Measurements from ENCODE around the gene CAMTA1.

CAMTA1 gene

DNA sequence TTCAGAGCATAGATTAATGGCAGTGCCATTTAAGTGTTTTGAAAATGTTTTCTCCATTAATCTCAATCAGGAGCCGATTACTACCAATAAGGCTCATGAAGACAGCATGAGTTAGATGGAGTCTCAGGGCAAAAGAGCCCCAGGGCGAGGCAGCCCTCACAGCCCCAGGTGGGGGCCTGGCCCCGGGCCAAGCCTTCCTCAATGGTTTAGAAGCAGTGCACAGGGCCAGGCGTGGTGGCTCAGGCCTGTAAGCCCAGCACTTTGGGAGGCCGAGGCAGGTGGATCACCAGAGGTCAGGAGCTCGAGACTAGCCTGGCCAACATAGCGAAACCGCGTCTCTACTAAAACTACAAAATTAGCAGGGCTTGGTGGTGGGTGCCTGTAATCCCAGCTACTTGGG lies 637.7 kb downstream of the CAMTA1 start:
- Histone ChIP-seq H2AFZ (ENCODE audit: insufficient read depth, low read length, poor library complexity) (no peak overlapping the region), H3K27ac (ENCODE audit: low read depth, low read length) (no peak overlapping the region), H3K79me1 (ENCODE audit: low read length) (no peaks in the 10 kb centered on the region), H3K36me3 (ENCODE audit: control insufficient read depth in 1 of 2, insufficient read depth in 2 of 2, low read length in 2 of 2) (no peaks in the 10 kb centered on the region), H3K4ac (ENCODE audit: low read depth, low read length) (no peak overlapping the region), H4K91ac (ENCODE audit: low read depth, low read length) (no peak overlapping the region), H3K23ac (ENCODE audit: low read length) (no peak overlapping the region), H3K4me3 (ENCODE audit: low read depth, low read length) (no peak overlapping the region), H4K8ac (ENCODE audit: low read depth, low read length) (no peak overlapping the region), H3K9me3 (ENCODE audit: insufficient read depth, low read depth, low read length) (peaks cover 6% of the 10 kb centered on the region), H4K12ac (ENCODE audit: low read depth, low read length) (no peak overlapping the region), H3K9ac (ENCODE audit: low read length) (no peak overlapping the region), H3K18ac (ENCODE audit: low read length) (no peak overlapping the region), H3K79me2 (ENCODE audit: control insufficient read depth, insufficient read depth, low read length, poor library complexity) (no peaks in the 10 kb centered on the region), H3K4me2 (ENCODE audit: low read length) (no peak overlapping the region), H2BK120ac (ENCODE audit: insufficient read depth, low read length, poor library complexity) (no peak overlapping the region), H3K27me3 (ENCODE audit: insufficient read depth, low read length) (no peaks in the 10 kb centered on the region), H3K14ac (ENCODE audit: low read length) (no peak overlapping the region), H3K4me1 (ENCODE audit: control insufficient read depth in 1 of 2, insufficient read depth in 2 of 2, low read length in 2 of 2) (no peaks in the 10 kb centered on the region), H2AK5ac (ENCODE audit: low read length) (no peak overlapping the region), H2BK5ac (ENCODE audit: low read depth, low read length, poor library complexity) (no peak overlapping the region), H2BK12ac (ENCODE audit: low read length) (no peak overlapping the region)
- DNase-seq: no peak
- no CpG with 5 or more reads among the region's 9 CpGs for WGBS (ENCODE audit: extremely low coverage, insufficient coverage, insufficient read length)

DNA sequence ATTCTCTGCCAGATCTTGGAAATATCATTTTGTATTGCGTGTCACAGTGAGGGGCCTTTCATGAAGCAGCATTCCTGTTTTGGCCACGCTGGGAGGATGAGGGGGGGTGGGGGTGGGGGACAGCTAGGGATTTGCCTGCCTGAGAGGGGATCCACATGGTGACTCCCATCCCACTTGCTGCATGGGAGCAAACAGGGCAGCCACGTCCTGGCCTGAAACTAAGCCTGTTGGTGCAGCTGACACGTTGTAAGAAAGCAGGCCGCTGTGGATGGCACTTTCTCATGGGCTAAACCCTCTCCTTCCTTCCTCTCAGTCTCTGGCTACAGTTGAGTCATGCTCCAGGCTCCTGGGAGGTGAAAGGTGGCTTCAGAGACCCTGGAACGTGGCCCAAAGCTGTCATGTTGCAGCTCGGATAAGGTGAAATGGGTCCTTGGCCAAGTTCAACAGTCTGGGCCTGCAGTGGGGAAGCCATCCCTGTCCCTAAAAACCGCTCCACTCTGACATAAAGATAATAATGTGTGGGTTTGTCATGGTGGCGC lies 639.2 kb downstream of the CAMTA1 start:
- Histone ChIP-seq H3K27ac (ENCODE audit: low read depth, low read length) (no peak overlapping the region), H4K12ac (ENCODE audit: low read depth, low read length) (no peak overlapping the region), H2AK5ac (ENCODE audit: low read length) (no peak overlapping the region), H3K79me1 (ENCODE audit: low read length) (no peaks in the 10 kb centered on the region), H3K36me3 (ENCODE audit: control insufficient read depth in 1 of 2, insufficient read depth in 2 of 2, low read length in 2 of 2) (no peaks in the 10 kb centered on the region), H3K4me2 (ENCODE audit: low read length) (no peak overlapping the region), H2AFZ (ENCODE audit: insufficient read depth, low read length, poor library complexity) (no peak overlapping the region), H2BK12ac (ENCODE audit: low read length) (no peak overlapping the region), H4K8ac (ENCODE audit: low read depth, low read length) (no peak overlapping the region), H3K4me3 (ENCODE audit: low read depth, low read length) (no peak overlapping the region), H3K18ac (ENCODE audit: low read length) (no peak overlapping the region), H2BK120ac (ENCODE audit: insufficient read depth, low read length, poor library complexity) (no peak overlapping the region), H3K23ac (ENCODE audit: low read length) (no peak overlapping the region), H4K91ac (ENCODE audit: low read depth, low read length) (no peak overlapping the region), H3K14ac (ENCODE audit: low read length) (no peak overlapping the region), H2BK5ac (ENCODE audit: low read depth, low read length, poor library complexity) (no peak overlapping the region), H3K79me2 (ENCODE audit: control insufficient read depth, insufficient read depth, low read length, poor library complexity) (no peaks in the 10 kb centered on the region), H3K27me3 (ENCODE audit: insufficient read depth, low read length) (no peaks in the 10 kb centered on the region), H3K4me1 (ENCODE audit: control insufficient read depth in 1 of 2, insufficient read depth in 2 of 2, low read length in 2 of 2) (no peaks in the 10 kb centered on the region), H3K9ac (ENCODE audit: low read length) (no peak overlapping the region), H3K9me3 (ENCODE audit: insufficient read depth, low read depth, low read length) (no peaks in the 10 kb centered on the region), H3K4ac (ENCODE audit: low read depth, low read length) (no peak overlapping the region)
- no peak for DNase-seq
- no CpG with 5 or more reads among the region's 9 CpGs for WGBS (ENCODE audit: extremely low coverage, insufficient coverage, insufficient read length)

DNA sequence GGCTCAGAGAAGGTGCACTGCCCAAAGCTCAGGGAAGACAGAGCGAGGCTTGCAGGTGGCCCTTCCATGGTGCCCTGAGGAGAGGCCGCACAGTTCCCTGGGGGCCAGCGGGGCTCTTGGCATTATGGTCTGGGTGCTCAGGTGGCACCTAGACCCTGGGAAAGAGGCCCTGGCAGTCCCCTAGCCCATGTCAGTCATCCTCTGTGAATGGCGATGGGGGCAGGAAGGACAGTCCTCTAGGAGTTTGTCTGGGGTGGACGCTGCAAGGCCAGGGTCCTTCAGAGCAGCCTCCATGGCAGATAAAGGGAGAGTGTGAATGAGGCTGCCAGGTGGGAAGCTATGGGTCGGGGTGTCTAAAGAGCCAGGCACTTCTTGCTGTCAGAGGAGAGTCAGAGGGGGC lies 640.0 kb downstream of the CAMTA1 start:
- Histone ChIP-seq H3K9me3 (ENCODE audit: insufficient read depth, low read depth, low read length) (no peaks in the 10 kb centered on the region), H4K12ac (ENCODE audit: low read depth, low read length) (no peak overlapping the region), H3K9ac (ENCODE audit: low read length) (no peak overlapping the region), H4K8ac (ENCODE audit: low read depth, low read length) (no peak overlapping the region), H3K36me3 (ENCODE audit: control insufficient read depth in 1 of 2, insufficient read depth in 2 of 2, low read length in 2 of 2) (no peaks in the 10 kb centered on the region), H3K79me1 (ENCODE audit: low read length) (no peaks in the 10 kb centered on the region), H3K79me2 (ENCODE audit: control insufficient read depth, insufficient read depth, low read length, poor library complexity) (no peaks in the 10 kb centered on the region), H3K23ac (ENCODE audit: low read length) (no peak overlapping the region), H3K4me1 (ENCODE audit: control insufficient read depth in 1 of 2, insufficient read depth in 2 of 2, low read length in 2 of 2) (no peaks in the 10 kb centered on the region), H3K4me2 (ENCODE audit: low read length) (no peak overlapping the region), H3K18ac (ENCODE audit: low read length) (no peak overlapping the region), H2AFZ (ENCODE audit: insufficient read depth, low read length, poor library complexity) (no peak overlapping the region), H3K4me3 (ENCODE audit: low read depth, low read length) (no peak overlapping the region), H2AK5ac (ENCODE audit: low read length) (no peak overlapping the region), H2BK120ac (ENCODE audit: insufficient read depth, low read length, poor library complexity) (no peak overlapping the region), H2BK12ac (ENCODE audit: low read length) (no peak overlapping the region), H2BK5ac (ENCODE audit: low read depth, low read length, poor library complexity) (no peak overlapping the region), H3K27ac (ENCODE audit: low read depth, low read length) (no peak overlapping the region), H3K4ac (ENCODE audit: low read depth, low read length) (no peak overlapping the region), H3K27me3 (ENCODE audit: insufficient read depth, low read length) (no peaks in the 10 kb centered on the region), H4K91ac (ENCODE audit: low read depth, low read length) (no peak overlapping the region), H3K14ac (ENCODE audit: low read length) (no peak overlapping the region)
- WGBS (ENCODE audit: extremely low coverage, insufficient coverage, insufficient read length): no CpG with 5 or more reads among the region's 6 CpGs
- no peak for DNase-seq

DNA sequence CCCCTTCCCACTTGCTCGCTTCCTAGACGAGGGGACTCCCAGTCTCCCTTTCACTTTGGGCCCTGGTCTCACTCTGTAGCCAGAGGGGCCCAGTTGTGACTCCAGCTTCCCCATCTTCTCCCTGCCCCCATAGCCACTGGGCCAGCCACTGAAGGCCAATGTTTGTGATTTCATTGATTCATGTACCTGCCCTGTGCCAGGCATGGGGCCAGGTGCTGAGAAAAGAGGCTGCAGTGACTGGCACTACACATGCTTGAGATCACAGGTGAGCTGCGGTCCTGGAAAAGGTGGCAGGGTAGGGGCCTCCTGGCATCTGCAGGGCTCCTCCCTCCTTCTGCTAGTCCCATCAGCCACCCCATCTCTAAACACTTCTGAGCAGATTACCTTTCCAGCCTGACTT lies 640.5 kb downstream of the CAMTA1 start:
- Histone ChIP-seq H2BK12ac (ENCODE audit: low read length) (no peak overlapping the region), H3K4me3 (ENCODE audit: low read depth, low read length) (no peak overlapping the region), H3K14ac (ENCODE audit: low read length) (no peak overlapping the region), H2AFZ (ENCODE audit: insufficient read depth, low read length, poor library complexity) (no peak overlapping the region), H3K4me1 (ENCODE audit: control insufficient read depth in 1 of 2, insufficient read depth in 2 of 2, low read length in 2 of 2) (no peaks in the 10 kb centered on the region), H3K79me1 (ENCODE audit: low read length) (no peaks in the 10 kb centered on the region), H3K9me3 (ENCODE audit: insufficient read depth, low read depth, low read length) (no peaks in the 10 kb centered on the region), H2BK5ac (ENCODE audit: low read depth, low read length, poor library complexity) (no peak overlapping the region), H4K8ac (ENCODE audit: low read depth, low read length) (no peak overlapping the region), H3K18ac (ENCODE audit: low read length) (no peak overlapping the region), H3K36me3 (ENCODE audit: control insufficient read depth in 1 of 2, insufficient read depth in 2 of 2, low read length in 2 of 2) (no peaks in the 10 kb centered on the region), H3K27ac (ENCODE audit: low read depth, low read length) (no peak overlapping the region), H4K12ac (ENCODE audit: low read depth, low read length) (no peak overlapping the region), H3K27me3 (ENCODE audit: insufficient read depth, low read length) (no peaks in the 10 kb centered on the region), H2BK120ac (ENCODE audit: insufficient read depth, low read length, poor library complexity) (no peak overlapping the region), H3K79me2 (ENCODE audit: control insufficient read depth, insufficient read depth, low read length, poor library complexity) (no peaks in the 10 kb centered on the region), H2AK5ac (ENCODE audit: low read length) (no peak overlapping the region), H3K9ac (ENCODE audit: low read length) (no peak overlapping the region), H3K4me2 (ENCODE audit: low read length) (no peak overlapping the region), H3K4ac (ENCODE audit: low read depth, low read length) (no peak overlapping the region), H4K91ac (ENCODE audit: low read depth, low read length) (no peak overlapping the region), H3K23ac (ENCODE audit: low read length) (no peak overlapping the region)
- DNase-seq: no peak
- no CpG with 5 or more reads among the region's 3 CpGs for WGBS (ENCODE audit: extremely low coverage, insufficient coverage, insufficient read length)
